ENCODE results near the gene PDCD10.

PDCD10 gene

DNA sequence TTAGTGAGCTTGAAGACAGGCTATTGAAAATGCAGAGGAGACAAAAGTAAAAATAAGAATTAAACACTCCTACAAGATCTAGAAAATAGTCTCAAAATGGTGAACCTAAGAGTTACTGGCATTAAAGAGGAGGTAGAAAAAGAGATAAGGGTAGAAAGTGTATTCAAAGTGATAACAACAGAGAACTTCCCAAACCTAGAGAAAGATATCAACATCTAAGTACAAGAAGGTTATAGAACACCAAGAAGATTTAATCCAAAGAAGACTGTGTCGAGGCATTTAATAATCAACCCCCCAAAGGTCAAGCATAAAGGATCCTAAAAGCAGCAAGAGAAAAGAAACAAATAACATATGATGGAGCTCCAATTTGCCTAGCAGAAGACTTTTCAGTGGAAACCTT, 23.3 kb downstream of the PDCD10 start:
- Histone ChIP-seq H3K27ac (ENCODE audit: low read length) (no peak overlapping the region), H3K36me3 (ENCODE audit: control insufficient read depth, low read depth, low read length) (peaks cover 11% of the 10 kb centered on the region), H3K9me3 (ENCODE audit: control insufficient read depth, low read depth, low read length) (no peaks in the 10 kb centered on the region), H3K27me3 (ENCODE audit: control insufficient read depth, insufficient read depth, low read length) (no peaks in the 10 kb centered on the region), H3K4me1 (ENCODE audit: control insufficient read depth, low read depth, low read length) (no peaks in the 10 kb centered on the region), H3K4me3 (ENCODE audit: low read length) (no peak overlapping the region), H3K9ac (ENCODE audit: low read length) (no peak overlapping the region)

GRCh38 chr3:167710552-167710951, 24.1 kb downstream of the PDCD10 start:
- Histone ChIP-seq H3K4me3 (ENCODE audit: low read length) (no peak overlapping the region), H3K9me3 (ENCODE audit: control insufficient read depth, low read depth, low read length) (no peaks in the 10 kb centered on the region), H3K36me3 (ENCODE audit: control insufficient read depth, low read depth, low read length) (peaks cover 15% of the 10 kb centered on the region), H3K27ac (ENCODE audit: low read length) (no peak overlapping the region), H3K4me1 (ENCODE audit: control insufficient read depth, low read depth, low read length) (no peaks in the 10 kb centered on the region), H3K27me3 (ENCODE audit: control insufficient read depth, insufficient read depth, low read length) (no peaks in the 10 kb centered on the region), H3K9ac (ENCODE audit: low read length) (no peak overlapping the region)

DNA sequence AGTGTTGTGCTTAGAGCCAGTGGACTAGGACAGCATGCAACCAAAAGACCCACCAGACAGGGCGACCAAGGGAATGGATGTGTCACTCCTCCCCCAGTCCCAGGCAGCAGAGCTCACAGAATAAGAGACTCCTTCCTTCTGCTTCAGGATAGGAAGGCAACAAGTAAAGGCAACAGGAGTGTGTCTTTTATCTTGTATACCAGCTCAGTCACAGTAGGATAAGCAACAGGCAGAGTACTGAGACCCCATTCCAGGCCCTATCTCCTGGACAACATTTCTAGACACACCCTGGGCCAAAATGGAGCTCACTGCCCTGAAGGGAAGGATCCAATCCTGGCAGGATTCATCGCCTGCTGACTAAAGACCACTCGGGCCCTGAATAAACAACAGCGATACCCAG, 25.0 kb downstream of the PDCD10 start:
- H3K36me3 ChIP-seq (ENCODE audit: control insufficient read depth, low read depth, low read length) = peaks cover 15% of the 10 kb centered on the region
- H3K9ac ChIP-seq (ENCODE audit: low read length) = no peak overlapping the region
- H3K4me3 ChIP-seq (ENCODE audit: low read length) = no peak overlapping the region
- no peaks in the 10 kb centered on the region for H3K4me1 ChIP-seq (ENCODE audit: control insufficient read depth, low read depth, low read length)
- no peaks in the 10 kb centered on the region for H3K9me3 ChIP-seq (ENCODE audit: control insufficient read depth, low read depth, low read length)
- H3K27me3 ChIP-seq (ENCODE audit: control insufficient read depth, insufficient read depth, low read length) = no peaks in the 10 kb centered on the region
- H3K27ac ChIP-seq (ENCODE audit: low read length) = no peak overlapping the region

DNA sequence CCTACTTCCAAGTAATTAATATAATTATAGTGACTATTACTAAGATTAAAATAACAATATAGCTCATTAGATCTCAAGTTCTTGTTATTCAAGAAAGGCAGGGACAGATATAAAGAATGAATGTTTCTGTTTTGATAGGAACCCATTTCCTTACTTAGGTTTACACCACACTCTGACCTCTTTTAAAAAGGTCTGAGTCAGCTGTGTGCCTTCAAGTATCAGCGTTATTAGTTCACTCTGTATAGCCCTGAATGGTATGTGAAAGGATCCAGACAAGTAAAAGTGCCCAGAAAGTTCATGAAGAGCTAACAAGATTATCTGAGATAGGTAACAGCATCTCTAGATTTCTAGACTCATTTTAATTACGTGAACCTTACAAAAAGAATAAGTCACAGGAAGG, 28.9 kb downstream of the PDCD10 start:
- Histone ChIP-seq H3K9ac (ENCODE audit: low read length) (no peak overlapping the region), H3K4me1 (ENCODE audit: control insufficient read depth, low read depth, low read length) (no peaks in the 10 kb centered on the region), H3K27ac (ENCODE audit: low read length) (no peak overlapping the region), H3K4me3 (ENCODE audit: low read length) (no peak overlapping the region), H3K27me3 (ENCODE audit: control insufficient read depth, insufficient read depth, low read length) (no peaks in the 10 kb centered on the region), H3K36me3 (ENCODE audit: control insufficient read depth, low read depth, low read length) (peaks cover 26% of the 10 kb centered on the region), H3K9me3 (ENCODE audit: control insufficient read depth, low read depth, low read length) (no peaks in the 10 kb centered on the region)

DNA sequence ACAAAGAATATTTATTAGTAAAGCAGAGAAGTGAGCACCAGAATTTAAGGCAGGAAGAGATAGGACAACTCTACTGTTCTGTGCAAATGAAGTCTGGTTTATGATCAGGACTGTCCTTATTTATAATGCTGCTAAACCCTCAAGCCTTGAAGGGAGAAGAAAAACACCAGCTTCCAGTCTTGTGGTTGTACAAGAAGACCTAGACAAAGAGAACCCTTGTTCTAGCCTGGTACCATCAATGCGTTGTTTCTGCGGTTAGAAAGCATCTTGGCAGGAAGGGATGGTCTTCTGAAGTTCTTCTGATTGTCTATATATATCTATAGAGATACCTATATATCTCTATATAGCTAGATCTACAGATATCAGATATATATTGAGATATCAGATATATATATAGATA, 33.8 kb downstream of the PDCD10 start:
- Histone ChIP-seq H3K9ac (ENCODE audit: low read length) (no peak overlapping the region), H3K27ac (ENCODE audit: low read length) (no peak overlapping the region), H3K9me3 (ENCODE audit: control insufficient read depth, low read depth, low read length) (no peaks in the 10 kb centered on the region), H3K27me3 (ENCODE audit: control insufficient read depth, insufficient read depth, low read length) (no peaks in the 10 kb centered on the region), H3K4me1 (ENCODE audit: control insufficient read depth, low read depth, low read length) (no peaks in the 10 kb centered on the region), H3K4me3 (ENCODE audit: low read length) (no peak overlapping the region), H3K36me3 (ENCODE audit: control insufficient read depth, low read depth, low read length) (peaks cover 22% of the 10 kb centered on the region)

- H3K36me3 ChIP-seq (ENCODE audit: control insufficient read depth, low read depth, low read length) = peaks cover 31% of the 10 kb centered on the region
- H3K4me3 ChIP-seq (ENCODE audit: low read length) = no peak overlapping the region
- H3K27ac ChIP-seq (ENCODE audit: low read length) = no peak overlapping the region
- no peaks in the 10 kb centered on the region for H3K27me3 ChIP-seq (ENCODE audit: control insufficient read depth, insufficient read depth, low read length)
- H3K9ac ChIP-seq (ENCODE audit: low read length) = no peak overlapping the region
- no peaks in the 10 kb centered on the region for H3K9me3 ChIP-seq (ENCODE audit: control insufficient read depth, low read depth, low read length)
- H3K4me1 ChIP-seq (ENCODE audit: control insufficient read depth, low read depth, low read length) = no peaks in the 10 kb centered on the region
Measured at GRCh38 chr3:167700046-167700445, 34.6 kb downstream of the PDCD10 start.

DNA sequence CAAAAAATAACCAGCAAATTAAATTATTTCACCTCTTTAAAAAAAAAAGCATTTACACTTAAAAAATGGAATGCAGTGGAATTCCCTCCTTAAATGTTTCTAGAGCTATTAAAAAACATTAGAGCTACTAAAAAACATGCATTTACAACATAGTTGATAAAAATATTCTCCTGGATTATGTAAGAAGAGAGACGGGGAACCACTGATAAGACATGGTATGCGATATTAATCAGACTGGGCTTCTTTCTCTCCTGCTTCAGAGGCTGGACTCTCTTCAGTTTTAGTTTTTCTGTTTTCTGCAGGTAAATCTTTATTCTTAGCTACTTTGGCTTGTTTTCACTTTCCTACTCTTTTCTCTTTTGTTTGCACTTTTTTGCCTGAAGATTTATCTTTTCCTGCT, 40.6 kb downstream of the PDCD10 start:
- Histone ChIP-seq H3K4me1 (ENCODE audit: control insufficient read depth, low read depth, low read length) (peaks cover 10% of the 10 kb centered on the region), H3K36me3 (ENCODE audit: control insufficient read depth, low read depth, low read length) (peaks cover 34% of the 10 kb centered on the region), H3K27ac (ENCODE audit: low read length) (no peak overlapping the region), H3K9ac (ENCODE audit: low read length) (no peak overlapping the region), H3K9me3 (ENCODE audit: control insufficient read depth, low read depth, low read length) (no peaks in the 10 kb centered on the region), H3K27me3 (ENCODE audit: control insufficient read depth, insufficient read depth, low read length) (no peaks in the 10 kb centered on the region), H3K4me3 (ENCODE audit: low read length) (no peak overlapping the region)

DNA sequence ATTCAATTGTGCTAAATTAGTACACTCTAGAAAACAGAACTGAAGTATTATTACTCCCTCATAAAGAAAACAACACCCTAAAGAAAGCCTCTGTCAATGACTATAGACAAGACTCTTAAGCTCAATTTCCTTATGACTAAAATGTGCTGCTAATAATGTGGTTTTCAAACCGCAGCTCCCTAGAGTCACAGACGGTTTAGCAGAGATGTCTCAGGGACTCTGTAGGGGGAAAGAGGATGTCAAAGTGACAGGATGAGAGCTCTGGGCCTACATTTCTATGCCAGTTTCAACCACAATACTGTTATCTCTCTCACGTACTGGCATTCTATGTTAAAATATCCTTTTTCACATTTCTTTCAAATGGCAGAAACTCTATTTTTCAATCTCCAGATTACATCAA, 43.3 kb downstream of the PDCD10 start:
- Histone ChIP-seq H3K27ac (ENCODE audit: low read length) (no peak overlapping the region), H3K4me1 (ENCODE audit: control insufficient read depth, low read depth, low read length) (peaks cover 10% of the 10 kb centered on the region), H3K9me3 (ENCODE audit: control insufficient read depth, low read depth, low read length) (no peaks in the 10 kb centered on the region), H3K36me3 (ENCODE audit: control insufficient read depth, low read depth, low read length) (peaks cover 50% of the 10 kb centered on the region), H3K9ac (ENCODE audit: low read length) (no peak overlapping the region), H3K4me3 (ENCODE audit: low read length) (no peak overlapping the region), H3K27me3 (ENCODE audit: control insufficient read depth, insufficient read depth, low read length) (no peaks in the 10 kb centered on the region)

DNA sequence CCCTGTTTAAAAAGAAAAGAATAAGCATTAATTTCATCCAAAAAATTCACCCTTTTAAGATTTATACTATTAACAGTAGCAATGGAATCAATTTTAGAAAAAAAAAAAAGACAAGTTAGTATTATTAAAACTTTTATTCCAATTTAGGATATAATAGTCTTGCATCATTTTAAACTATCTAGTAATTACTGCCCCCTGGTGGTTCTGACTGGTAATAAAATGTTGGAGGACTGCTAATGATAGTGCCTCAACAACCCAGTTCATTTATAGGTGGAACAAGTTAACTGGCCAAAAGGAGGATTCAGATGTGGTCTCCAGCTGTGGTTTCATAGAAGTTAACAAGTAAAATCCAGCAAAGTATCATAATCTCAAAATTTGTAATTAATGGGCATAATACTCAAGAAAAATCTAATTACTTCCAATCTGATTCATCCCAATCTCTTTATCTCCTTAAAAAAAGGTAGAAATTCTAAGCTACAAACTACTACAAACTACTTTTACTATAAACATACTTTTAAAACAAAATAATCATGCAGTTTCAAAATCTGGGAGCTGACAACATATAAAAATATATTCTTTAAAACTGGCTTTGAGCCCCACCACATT, 50.2 kb downstream of the PDCD10 start:
- H3K4me1 ChIP-seq (ENCODE audit: control insufficient read depth, low read depth, low read length) = no peaks in the 10 kb centered on the region
- H3K36me3 ChIP-seq (ENCODE audit: control insufficient read depth, low read depth, low read length) = peaks cover 38% of the 10 kb centered on the region
- no peak overlapping the region for H3K4me3 ChIP-seq (ENCODE audit: low read length)
- no peak overlapping the region for H3K27ac ChIP-seq (ENCODE audit: low read length)
- H3K9ac ChIP-seq (ENCODE audit: low read length) = no peak overlapping the region
- H3K9me3 ChIP-seq (ENCODE audit: control insufficient read depth, low read depth, low read length) = no peaks in the 10 kb centered on the region
- H3K27me3 ChIP-seq (ENCODE audit: control insufficient read depth, insufficient read depth, low read length) = no peaks in the 10 kb centered on the region

DNA sequence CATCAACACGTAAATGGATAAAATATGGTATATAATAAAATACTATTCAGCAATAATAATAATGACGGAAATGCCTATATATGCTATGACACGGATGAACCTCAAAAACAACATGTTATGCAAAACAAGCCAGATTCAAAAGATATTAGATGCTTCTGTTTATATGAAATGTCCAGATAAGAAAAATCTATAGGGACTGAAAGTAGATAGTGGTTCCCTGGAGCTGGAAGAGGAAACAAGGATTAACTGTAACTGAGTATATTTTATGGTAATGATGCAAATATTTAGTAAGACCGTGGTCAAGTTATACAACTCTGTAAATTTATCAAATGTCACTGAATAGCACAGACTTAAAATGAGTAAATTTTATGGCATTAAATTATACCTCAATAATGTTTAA, 55.2 kb downstream of the PDCD10 start:
- Histone ChIP-seq H3K9me3 (ENCODE audit: control insufficient read depth, low read depth, low read length) (peaks cover 3% of the 10 kb centered on the region), H3K27ac (ENCODE audit: low read length) (no peak overlapping the region), H3K36me3 (ENCODE audit: control insufficient read depth, low read depth, low read length) (peaks cover 29% of the 10 kb centered on the region), H3K4me1 (ENCODE audit: control insufficient read depth, low read depth, low read length) (no peaks in the 10 kb centered on the region), H3K4me3 (ENCODE audit: low read length) (no peak overlapping the region), H3K27me3 (ENCODE audit: control insufficient read depth, insufficient read depth, low read length) (no peaks in the 10 kb centered on the region), H3K9ac (ENCODE audit: low read length) (no peak overlapping the region)

GRCh38 chr3:167675848-167676247, 58.8 kb downstream of the PDCD10 start:
- Histone ChIP-seq H3K27ac (ENCODE audit: low read length) (no peak overlapping the region), H3K27me3 (ENCODE audit: control insufficient read depth, insufficient read depth, low read length) (no peaks in the 10 kb centered on the region), H3K36me3 (ENCODE audit: control insufficient read depth, low read depth, low read length) (peaks cover 23% of the 10 kb centered on the region), H3K9ac (ENCODE audit: low read length) (no peak overlapping the region), H3K4me3 (ENCODE audit: low read length) (no peak overlapping the region), H3K9me3 (ENCODE audit: control insufficient read depth, low read depth, low read length) (peaks cover 3% of the 10 kb centered on the region), H3K4me1 (ENCODE audit: control insufficient read depth, low read depth, low read length) (no peaks in the 10 kb centered on the region)

GRCh38 chr3:167673221-167673620, 61.5 kb downstream of the PDCD10 start:
- H3K27ac ChIP-seq (ENCODE audit: low read length) = no peak overlapping the region
- peaks cover 23% of the 10 kb centered on the region for H3K36me3 ChIP-seq (ENCODE audit: control insufficient read depth, low read depth, low read length)
- no peaks in the 10 kb centered on the region for H3K4me1 ChIP-seq (ENCODE audit: control insufficient read depth, low read depth, low read length)
- no peaks in the 10 kb centered on the region for H3K27me3 ChIP-seq (ENCODE audit: control insufficient read depth, insufficient read depth, low read length)
- H3K9ac ChIP-seq (ENCODE audit: low read length) = no peak overlapping the region
- no peak overlapping the region for H3K4me3 ChIP-seq (ENCODE audit: low read length)
- peaks cover 3% of the 10 kb centered on the region for H3K9me3 ChIP-seq (ENCODE audit: control insufficient read depth, low read depth, low read length)

Data from iPS-18a (cell line).